Osteocyte (in vitro differentiated cells): ENCODE results near the gene SLC22A6. TPM values are rescaled to one million over a fixed set of nuclear protein-coding genes. Genes with fewer than 3 reads are reported as not detected.

ENCODE experiments used
- DNase-seq: peaks from one replicate; pipeline ENCODE4 v3.0.0; 2021; ENCODE audit warnings: mixed read lengths; ENCODE audit not compliant: unreplicated experiment; ENCODE audit errors: extremely low spot score
- H3K27ac Mint-ChIP-seq: one replicate; pipeline ENCODE4 v1.8.0; 2021; ENCODE audit warnings: mild to moderate bottlenecking, mixed read lengths; ENCODE audit not compliant: unreplicated experiment
- H3K27me3 Mint-ChIP-seq: one replicate; pipeline ENCODE4 v1.8.0; 2021; ENCODE audit warnings: mixed read lengths; ENCODE audit not compliant: unreplicated experiment
- H3K36me3 Mint-ChIP-seq: one replicate; pipeline ENCODE4 v1.8.0; 2021; ENCODE audit warnings: mixed read lengths; ENCODE audit not compliant: unreplicated experiment
- H3K4me1 Mint-ChIP-seq: one replicate; pipeline ENCODE4 v1.8.0; 2021; ENCODE audit warnings: mixed read lengths; ENCODE audit not compliant: unreplicated experiment
- H3K4me3 Mint-ChIP-seq: one replicate; pipeline ENCODE4 v1.8.0; 2021; ENCODE audit warnings: mild to moderate bottlenecking, moderate library complexity, mixed read lengths; ENCODE audit not compliant: unreplicated experiment
- H3K9me3 Mint-ChIP-seq: one replicate; pipeline ENCODE4 v1.8.0; 2021; ENCODE audit warnings: mixed read lengths; ENCODE audit not compliant: unreplicated experiment
- CTCF ChIP-seq: fragments of 200-600 bp; sonication (generic); IDR thresholded peaks from 2 replicates; pipeline ENCODE4 v1.5.0; 2021; ENCODE audit warnings: antibody characterized with exemption, mild to moderate bottlenecking, moderate library complexity
- total RNA-seq: library from RNA; stranded (reverse); gene quantifications from 2 replicates; pipeline ENCODE4 v1.2.1, GENCODE V29; 2021

The SLC22A6 gene
- total RNA-seq, 1 donor from 2014 or later: not detected

GRCh38 chr11:63022441-63022840 lies 37.7 kb upstream of the SLC22A6 start:
- Mint-ChIP-seq H3K27ac (no peak overlapping the region), H3K4me3 (no peak overlapping the region), H3K9me3 (no peaks in the 10 kb centered on the region), H3K4me1 (peaks cover 12% of the 10 kb centered on the region), H3K36me3 (no peaks in the 10 kb centered on the region), H3K27me3 (peaks cover 22% of the 10 kb centered on the region)
- DNase-seq: no peak
- no peak for TF ChIP-seq CTCF

GRCh38 chr11:63020671-63021291 lies 36.0 kb upstream of the SLC22A6 start:
- no peak for DNase-seq
- H3K27ac Mint-ChIP-seq: no peak overlapping the region
- H3K27me3 Mint-ChIP-seq: peaks cover 22% of the 10 kb centered on the region
- H3K36me3 Mint-ChIP-seq: no peaks in the 10 kb centered on the region
- no peak overlapping the region for H3K4me3 Mint-ChIP-seq
- no peaks in the 10 kb centered on the region for H3K9me3 Mint-ChIP-seq
- peaks cover 15% of the 10 kb centered on the region for H3K4me1 Mint-ChIP-seq
- peak; percentile 37 for TF ChIP-seq CTCF

GRCh38 chr11:63019506-63019905 lies 34.7 kb upstream of the SLC22A6 start:
- Mint-ChIP-seq H3K9me3 (no peaks in the 10 kb centered on the region), H3K36me3 (no peaks in the 10 kb centered on the region), H3K27me3 (peaks cover 24% of the 10 kb centered on the region), H3K4me3 (no peak overlapping the region), H3K4me1 (peaks cover 15% of the 10 kb centered on the region), H3K27ac (no peak overlapping the region)
- no peak for DNase-seq
- TF ChIP-seq CTCF: no peak

- H3K9me3 Mint-ChIP-seq: no peaks in the 10 kb centered on the region
- H3K4me1 Mint-ChIP-seq: peaks cover 9% of the 10 kb centered on the region
- DNase-seq: no peak
- TF ChIP-seq CTCF: no peak
- no peak overlapping the region for H3K4me3 Mint-ChIP-seq
- peaks cover 35% of the 10 kb centered on the region for H3K27me3 Mint-ChIP-seq
- H3K27ac Mint-ChIP-seq: no peak overlapping the region
- H3K36me3 Mint-ChIP-seq: no peaks in the 10 kb centered on the region
Observed at GRCh38 chr11:63017306-63017974, 32.7 kb upstream of the SLC22A6 start.

- Mint-ChIP-seq H3K36me3 (no peaks in the 10 kb centered on the region), H3K4me1 (peaks cover 9% of the 10 kb centered on the region), H3K27ac (no peak within 1 kb of the TSS), H3K9me3 (no peaks in the 10 kb centered on the region), H3K4me3 (no peak within 1 kb of the TSS), H3K27me3 (peaks cover 41% of the 10 kb centered on the region)
- no peak for TF ChIP-seq CTCF
- no peak for DNase-seq
Observed at GRCh38 chr11:63015521-63016215, 30.9 kb upstream of the SLC22A6 start, which contains the start of gene SLC22A8. TSS of gene SLC22A8 (minus strand) at chr11:63015841. CDS start at chr11:63014958, 883 bp downstream.
